ENCODE measurements around the gene HSPB7.
"Not testable (repeated sequence)": the region's sequence is repeated elsewhere in the genome, so short reads cannot be mapped to it uniquely, and the experiment has no call there.

DNA sequence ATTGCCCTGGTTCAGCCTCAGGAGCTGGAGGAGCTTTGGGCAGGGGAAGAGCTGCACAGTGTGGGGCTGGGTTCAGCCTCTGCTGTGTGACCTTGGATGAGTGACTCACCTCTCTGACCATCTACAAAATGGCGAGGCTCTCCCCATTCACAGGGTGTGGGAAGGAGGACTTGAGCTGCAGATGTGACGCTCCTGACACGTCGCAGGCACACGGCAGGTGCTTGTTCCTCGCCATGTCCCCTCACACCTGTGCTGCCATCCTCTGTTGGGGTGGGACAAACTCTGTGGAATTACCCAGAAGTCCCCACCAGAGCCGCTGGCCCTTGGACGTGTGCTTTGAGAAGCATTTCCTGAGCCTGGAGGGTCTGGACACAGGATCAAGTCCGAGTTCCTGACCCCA, 3.0 kb upstream of the HSPB7 start:
- not testable (repeated sequence) for TF ChIP-seq POLR2AphosphoS5 (IDR thresholded peaks at IDR 0.05; ENCODE audit: low read depth, low read length); POLR2A (IDR thresholded peaks at IDR 0.05; ENCODE audit: low read depth, low read length); TAF1 (IDR thresholded peaks at IDR 0.05; ENCODE audit: low read depth, low read length); SPI1 (IDR thresholded peaks at IDR 0.05; ENCODE audit: low read depth, low read length); PAX5 (IDR thresholded peaks at IDR 0.05; ENCODE audit: insufficient read depth, low read length, severe bottlenecking); POU2F2 (IDR thresholded peaks at IDR 0.05; ENCODE audit: low read depth, low read length)

All from GM12891 (cell line).